GM23338 (cell line): ENCODE measurements around the gene SLC24A4. TPM values are rescaled to one million over a fixed set of nuclear protein-coding genes. Genes with fewer than 3 reads are reported as not detected.
A peak's percentile ranks its signal among the peaks of the same experiment; 100 is the strongest.

Source experiments
- ATAC-seq: fragments of 200-7000 bp; cut with Tn5 transposase; 3 replicates; pipeline ENCODE4 v1.9.1; 2020
- DNase-seq: peaks from one replicate; pipeline ENCODE4 v3.0.0-alpha.2; 2015; ENCODE audit warnings: low spot score
- H2AFZ ChIP-seq: fragments of 200-600 bp; sonication (generic); 2 replicates; pipeline ENCODE4 v1.8.0; 2016; ENCODE audit warnings: antibody characterized with exemption, mild to moderate bottlenecking, moderate library complexity
- H3F3A ChIP-seq: fragments of 200-600 bp; sonication (generic); replicated peaks from 2 replicates; pipeline ENCODE4 v1.8.0; 2017; ENCODE audit warnings: antibody characterized with exemption, mixed run types, low read depth
- H3K27ac ChIP-seq: fragments of 200-600 bp; sonication (generic); 2 replicates; pipeline ENCODE4 v1.6.1; 2016; ENCODE audit warnings: low read depth
- H3K27me3 ChIP-seq: fragments of 200-600 bp; sonication (generic); 2 replicates; pipeline ENCODE4 v1.8.0; 2016; ENCODE audit warnings: mild to moderate bottlenecking, mixed run types, moderate library complexity; ENCODE audit not compliant: insufficient read depth
- H3K36me3 ChIP-seq: fragments of 200-600 bp; sonication (generic); 2 replicates; pipeline ENCODE4 v1.8.0; 2016; ENCODE audit warnings: mild to moderate bottlenecking; ENCODE audit not compliant: insufficient read depth
- H3K4me1 ChIP-seq: fragments of 200-600 bp; sonication (generic); 2 replicates; pipeline ENCODE4 v1.8.0; 2016; ENCODE audit warnings: mild to moderate bottlenecking, moderate library complexity; ENCODE audit not compliant: insufficient read depth
- H3K4me2 ChIP-seq: fragments of 200-600 bp; sonication (generic); 2 replicates; pipeline ENCODE4 v1.7.1; 2017; ENCODE audit warnings: mixed run types
- H3K4me3 ChIP-seq: fragments of 200-600 bp; sonication (generic); 2 replicates; pipeline ENCODE4 v1.6.1; 2016; ENCODE audit warnings: mixed run types
- H3K79me2 ChIP-seq: fragments of 200-600 bp; sonication (generic); replicated peaks from 2 replicates; pipeline ENCODE4 v1.8.0; 2017; ENCODE audit warnings: mild to moderate bottlenecking; ENCODE audit not compliant: insufficient read depth
- H3K9me2 ChIP-seq: fragments of 200-600 bp; sonication (generic); 2 replicates; pipeline ENCODE4 v1.8.0; 2017; ENCODE audit not compliant: insufficient read depth
- H4K20me1 ChIP-seq: fragments of 200-600 bp; sonication (generic); replicated peaks from 2 replicates; pipeline ENCODE4 v1.8.0; 2017; ENCODE audit warnings: mild to moderate bottlenecking; ENCODE audit not compliant: insufficient read depth
- H3K27ac Mint-ChIP-seq: 2 replicates; pipeline ENCODE4 v1.8.0; 2020; ENCODE audit warnings: inconsistent platforms, mild to moderate bottlenecking, moderate library complexity, mixed read lengths
- H3K27me3 Mint-ChIP-seq: 3 replicates; pipeline ENCODE4 v1.8.0; 2022; ENCODE audit warnings: low read depth, mild to moderate bottlenecking, moderate library complexity, mixed read lengths, inconsistent platforms; ENCODE audit not compliant: insufficient read depth, poor library complexity
- H3K36me3 Mint-ChIP-seq: 3 replicates; pipeline ENCODE4 v1.8.0; 2021; ENCODE audit warnings: low read depth, mild to moderate bottlenecking, inconsistent platforms, moderate library complexity, mixed read lengths
- H3K4me1 Mint-ChIP-seq: 3 replicates; pipeline ENCODE4 v1.8.0; 2020; ENCODE audit warnings: mild to moderate bottlenecking, inconsistent platforms, mixed read lengths
- H3K4me3 Mint-ChIP-seq: 3 replicates; pipeline ENCODE4 v1.8.0; 2021; ENCODE audit warnings: moderate library complexity, mild to moderate bottlenecking, inconsistent platforms, mixed read lengths
- H3K9me3 Mint-ChIP-seq: 3 replicates; pipeline ENCODE4 v1.8.0; 2020; ENCODE audit warnings: moderate library complexity, mild to moderate bottlenecking, inconsistent platforms, mixed read lengths
- CREB1 ChIP-seq: fragments of 250-450 bp; sonication (Bioruptor Pico); IDR thresholded peaks from 2 replicates; pipeline ENCODE4 v1.5.0; 2020; ENCODE audit warnings: low read depth, mild to moderate bottlenecking, moderate library complexity
- CTCF ChIP-seq, 2 experiments: fragments of 200-600 bp in 1 of 2; sonication (generic) in 1 of 2; conservative IDR thresholded peaks; 2 replicates each; pipeline versions ENCODE4 v1.5.1 to v1.6.1; 2016 to 2017; ENCODE audit warnings: antibody characterized with exemption in 2 of 2, low read depth in 2 of 2, mild to moderate bottlenecking in 2 of 2, moderate library complexity in 1 of 2
- ETS1 ChIP-seq: IDR thresholded peaks from 2 replicates; pipeline ENCODE4 v1.6.1; 2016; ENCODE audit warnings: antibody characterized with exemption
- EZH2 ChIP-seq: fragments of 200-600 bp; sonication (generic); IDR thresholded peaks from one replicate; pipeline ENCODE4 v1.8.0; 2017; ENCODE audit warnings: antibody characterized with exemption, mild to moderate bottlenecking, low read depth; ENCODE audit not compliant: unreplicated experiment
- EZH2phosphoT487 ChIP-seq: fragments of 200-600 bp; sonication (generic); IDR thresholded peaks from one replicate; pipeline ENCODE4 v1.8.1; 2018; ENCODE audit warnings: antibody characterized with exemption; ENCODE audit not compliant: unreplicated experiment
- JUNB ChIP-seq: IDR thresholded peaks from one replicate; pipeline ENCODE4 v1.6.1; 2016; ENCODE audit warnings: antibody characterized with exemption; ENCODE audit not compliant: unreplicated experiment
- NANOG ChIP-seq: IDR thresholded peaks from 2 replicates; pipeline ENCODE4 v1.6.1; 2016; ENCODE audit warnings: antibody characterized with exemption, borderline replicate concordance
- POLR2AphosphoS5 ChIP-seq: IDR thresholded peaks from 2 replicates; pipeline ENCODE4 v1.6.1; 2016; ENCODE audit warnings: antibody characterized with exemption, low read depth
- REST ChIP-seq: IDR thresholded peaks from one replicate; pipeline ENCODE4 v1.6.1; 2018; ENCODE audit warnings: antibody characterized with exemption; ENCODE audit not compliant: unreplicated experiment
- STAT1 ChIP-seq: IDR thresholded peaks from one replicate; pipeline ENCODE4 v1.6.1; 2016; ENCODE audit warnings: antibody characterized with exemption; ENCODE audit not compliant: unreplicated experiment
- ZNF114 ChIP-seq: fragments of 250-450 bp; sonication (Bioruptor Pico); IDR thresholded peaks from 2 replicates; pipeline ENCODE4 v1.5.0; 2020; ENCODE audit warnings: mild to moderate bottlenecking, moderate library complexity
- ZNF331 ChIP-seq: fragments of 250-450 bp; sonication (Bioruptor Pico); IDR thresholded peaks from 2 replicates; pipeline ENCODE4 v1.5.0; 2020; ENCODE audit warnings: low read depth, mild to moderate bottlenecking, moderate library complexity
- ZNF462 ChIP-seq: fragments of 250-450 bp; sonication (Bioruptor Pico); IDR thresholded peaks from 2 replicates; pipeline ENCODE4 v1.5.0; 2020; ENCODE audit warnings: mild to moderate bottlenecking, moderate library complexity
- polyA plus RNA-seq: library from polyadenylated mRNA; unstranded; fragments of >200 nt; fragmentation: Nextera tagmentation; extraction: Ambion mirVana; gene quantifications from 2 replicates; pipeline ENCODE4 v1.2.1, GENCODE V29; 2016
- total RNA-seq: library from RNA; depleted of rRNA; stranded (reverse); fragments of >200 nt; shearing (Covaris generic); gene quantifications from 2 replicates; pipeline ENCODE4 v1.2.3, GENCODE V29; 2014

SLC24A4 gene
- total and polyA plus RNA-seq, 2 experiments from 2014 or later, result 0.06 to 0.38 TPM

GRCh38 chr14:92513204-92513965 lies 190.4 kb downstream of the SLC24A4 start, which contains the start of gene RIN3:
Gene RIN3, plus strand, starts transcription at chr14:92513781. Its CDS starts 152 bp downstream, at chr14:92513933.
- Mint-ChIP-seq H3K27me3 (peaks cover 27% of the 10 kb centered on the region), H3K27ac (no peak within 1 kb of the TSS), H3K4me3 (peak within 1 kb of the TSS; percentile 71), H3K4me1 (peaks cover 10% of the 10 kb centered on the region), H3K36me3 (no peaks in the 10 kb centered on the region), H3K9me3 (no peaks in the 10 kb centered on the region)
- peak within 1 kb of the TSS; percentile 96 for H2AFZ ChIP-seq
- H3K36me3 ChIP-seq, result no peaks in the 10 kb centered on the region
- no peaks in the 10 kb centered on the region for H3K9me2 ChIP-seq
- no peaks in the 10 kb centered on the region for H4K20me1 ChIP-seq
- 0 out of 2 replicates have a peak, but pooled peaks cover 3% of the 10 kb centered on the region for H3F3A ChIP-seq
- peak within 1 kb of the TSS; percentile 93 for H3K4me2 ChIP-seq
- H3K4me1 ChIP-seq, result no peaks in the 10 kb centered on the region; the same call in 1 of the 2 replicates
- H3K27ac ChIP-seq, result no peak within 1 kb of the TSS
- peak within 1 kb of the TSS; percentile 75 for H3K4me3 ChIP-seq
- ATAC-seq (peak; percentile 78), DNase-seq (peak; percentile 84)
- H3K27me3 ChIP-seq, result peaks cover 40% of the 10 kb centered on the region
- no peak for TF ChIP-seq EZH2phosphoT487
- TF ChIP-seq ZNF462 (CRISPR knock-in tag), result no peak
- no peak for TF ChIP-seq ETS1
- no peak for TF ChIP-seq CREB1 (CRISPR knock-in tag)
- TF ChIP-seq CTCF (conservative IDR thresholded peaks at IDR 0.05; ENCODE audit: low read depth in 2 of 2), result no peak
- TF ChIP-seq NANOG, result no peak
- no peak for TF ChIP-seq EZH2
- TF ChIP-seq JUNB, result no peak
- TF ChIP-seq REST, result no peak
- no peak for TF ChIP-seq STAT1
- no peak for TF ChIP-seq ZNF114 (CRISPR knock-in tag)
- TF ChIP-seq ZNF331 (CRISPR knock-in tag), result no peak
- TF ChIP-seq POLR2AphosphoS5, result no peak
- H3K79me2 ChIP-seq, result no peaks in the 10 kb centered on the region
